HepG2 (cell line): ENCODE results near the gene GALNT17.

Experiments
- BCLAF1 ChIP-seq: fragments of 450-650 bp; IDR thresholded peaks from 2 replicates; pipeline ENCODE4 v1.6.1; 2017; ENCODE audit warnings: mild to moderate bottlenecking
- EED ChIP-seq: sonication (generic); formaldehyde crosslinking; IDR thresholded peaks from 2 replicates; pipeline ENCODE4 v1.5.0; 2020; ENCODE audit warnings: mild to moderate bottlenecking, missing genetic modification reagents
- EZH2 ChIP-seq: conservative IDR thresholded peaks from 2 replicates; pipeline ENCODE4 v1.6.1; 2012; ENCODE audit warnings: mild to moderate bottlenecking, low read depth, low read length, moderate library complexity
- NFYB ChIP-seq: sonication (generic); formaldehyde crosslinking; IDR thresholded peaks from 2 replicates; pipeline ENCODE4 v1.4.0; 2020; ENCODE audit warnings: missing genetic modification reagents
- SMARCC2 ChIP-seq: fragments of 450-650 bp; IDR thresholded peaks from 2 replicates; pipeline ENCODE4 v1.6.1; 2017; ENCODE audit warnings: antibody characterized with exemption, mild to moderate bottlenecking

- no peak for TF ChIP-seq NFYB
- no peak for TF ChIP-seq EED
- no peak for TF ChIP-seq EZH2
- no peak for TF ChIP-seq SMARCC2
- no peak for TF ChIP-seq BCLAF1
Measured at GRCh38 chr7:71388181-71388580, 256.2 kb downstream of the GALNT17 start.
